Activated naive CD8-positive, alpha-beta T cell (primary cell): ENCODE data around the gene MADD.

ENCODE experiments used
- H3K27ac Mint-ChIP-seq: one replicate; pipeline ENCODE4 v1.8.0; 2021; ENCODE audit warnings: mixed read lengths
- H3K27me3 Mint-ChIP-seq: one replicate; pipeline ENCODE4 v1.8.0; 2021; ENCODE audit warnings: mixed read lengths
- H3K36me3 Mint-ChIP-seq: one replicate; pipeline ENCODE4 v1.8.0; 2021; ENCODE audit warnings: mixed read lengths
- H3K4me1 Mint-ChIP-seq: one replicate; pipeline ENCODE4 v1.8.0; 2021; ENCODE audit warnings: low read depth, mixed read lengths
- H3K4me3 Mint-ChIP-seq: one replicate; pipeline ENCODE4 v1.8.0; 2021; ENCODE audit warnings: mild to moderate bottlenecking, mixed read lengths
- H3K9me3 Mint-ChIP-seq: one replicate; pipeline ENCODE4 v1.8.0; 2021; ENCODE audit warnings: low read depth, mixed read lengths

Gene MADD

DNA sequence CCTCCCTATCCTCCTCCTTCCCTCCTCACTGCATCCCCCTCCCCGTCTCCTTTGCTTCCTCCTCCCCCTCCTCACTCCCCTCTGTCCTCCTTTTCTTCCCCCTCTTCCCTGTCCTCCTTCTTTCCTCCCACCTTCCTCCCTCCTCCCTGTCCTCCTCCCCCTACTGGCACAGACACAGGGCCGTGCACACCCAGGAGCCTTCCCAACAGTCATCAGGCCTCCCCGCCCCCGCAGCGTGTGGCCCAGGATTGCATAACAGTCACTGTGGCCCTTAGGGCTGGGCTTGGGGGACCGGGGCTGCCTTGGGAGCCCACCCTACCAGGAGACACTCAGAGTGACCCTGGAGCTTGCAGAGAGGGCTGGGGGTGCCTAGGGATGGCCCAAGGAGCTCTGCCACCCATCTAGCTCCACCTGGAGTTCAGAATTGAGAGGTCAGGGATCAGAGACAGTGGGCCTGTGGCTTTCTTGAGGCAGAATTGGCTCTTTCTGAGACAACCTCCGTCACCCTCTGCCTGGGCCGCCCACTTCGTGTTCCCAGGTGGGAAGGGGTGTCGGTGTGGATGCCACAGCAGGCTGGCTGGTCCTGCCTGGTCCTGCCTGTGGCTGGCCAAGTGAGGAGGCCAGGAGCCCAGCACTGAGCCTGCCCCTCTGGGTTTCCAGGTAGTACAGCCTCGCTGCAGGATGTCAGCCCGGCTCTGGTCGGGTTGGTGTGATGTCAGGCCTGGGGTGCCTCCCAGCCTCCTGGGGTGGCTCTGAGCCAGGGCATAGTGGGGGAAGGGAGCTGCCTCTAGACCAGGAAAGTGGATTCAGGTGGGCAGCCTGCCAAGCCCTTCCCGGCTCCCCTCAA is 106.8 kb downstream of the MADD start:
- Mint-ChIP-seq H3K4me3 (no peak overlapping the region), H3K27me3 (no peaks in the 10 kb centered on the region), H3K36me3 (no peaks in the 10 kb centered on the region), H3K9me3 (no peaks in the 10 kb centered on the region), H3K27ac (no peak overlapping the region), H3K4me1 (peaks cover 5% of the 10 kb centered on the region)

DNA sequence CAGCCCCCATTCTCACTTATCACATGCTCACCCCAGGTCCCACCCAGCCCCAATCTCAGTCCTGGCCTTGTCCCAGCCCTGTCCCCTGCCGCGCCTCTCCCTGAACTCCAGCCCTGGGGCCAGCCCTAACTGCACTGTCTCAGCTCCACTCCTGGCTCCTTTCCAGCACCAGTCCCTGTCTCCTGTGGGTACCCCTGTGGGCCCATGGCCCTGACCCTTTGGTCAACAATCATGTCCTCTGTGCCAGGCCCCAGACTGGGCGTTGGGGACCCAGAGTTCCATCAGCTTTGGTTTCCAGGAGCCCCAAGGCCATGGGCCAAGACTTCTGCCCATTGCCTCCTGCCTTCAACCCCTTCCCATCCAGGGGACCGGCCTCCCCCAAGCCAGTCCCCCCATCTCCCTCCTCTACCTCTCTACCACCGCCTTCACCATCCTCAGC is 107.7 kb downstream of the MADD start:
- no peaks in the 10 kb centered on the region for H3K36me3 Mint-ChIP-seq
- H3K4me1 Mint-ChIP-seq = peaks cover 6% of the 10 kb centered on the region
- H3K9me3 Mint-ChIP-seq = no peaks in the 10 kb centered on the region
- H3K4me3 Mint-ChIP-seq = no peak overlapping the region
- no peak overlapping the region for H3K27ac Mint-ChIP-seq
- no peaks in the 10 kb centered on the region for H3K27me3 Mint-ChIP-seq

- H3K4me3 Mint-ChIP-seq = no peak within 1 kb of the TSS
- no peaks in the 10 kb centered on the region for H3K9me3 Mint-ChIP-seq
- H3K27me3 Mint-ChIP-seq = no peaks in the 10 kb centered on the region
- H3K4me1 Mint-ChIP-seq = peaks cover 6% of the 10 kb centered on the region
- H3K27ac Mint-ChIP-seq = no peak within 1 kb of the TSS
- no peaks in the 10 kb centered on the region for H3K36me3 Mint-ChIP-seq
Observed at GRCh38 chr11:47378010-47378835, 108.3 kb downstream of the MADD start, which contains the start of gene SPI1. TSS of gene SPI1 (minus strand) at chr11:47378547. CDS start at chr11:47378353, 194 bp downstream.

GRCh38 chr11:47378836-47379170 is 108.9 kb downstream of the MADD start:
- Mint-ChIP-seq H3K27ac (no peak overlapping the region), H3K4me3 (no peak overlapping the region), H3K27me3 (no peaks in the 10 kb centered on the region), H3K36me3 (no peaks in the 10 kb centered on the region), H3K9me3 (no peaks in the 10 kb centered on the region), H3K4me1 (peaks cover 6% of the 10 kb centered on the region)

DNA sequence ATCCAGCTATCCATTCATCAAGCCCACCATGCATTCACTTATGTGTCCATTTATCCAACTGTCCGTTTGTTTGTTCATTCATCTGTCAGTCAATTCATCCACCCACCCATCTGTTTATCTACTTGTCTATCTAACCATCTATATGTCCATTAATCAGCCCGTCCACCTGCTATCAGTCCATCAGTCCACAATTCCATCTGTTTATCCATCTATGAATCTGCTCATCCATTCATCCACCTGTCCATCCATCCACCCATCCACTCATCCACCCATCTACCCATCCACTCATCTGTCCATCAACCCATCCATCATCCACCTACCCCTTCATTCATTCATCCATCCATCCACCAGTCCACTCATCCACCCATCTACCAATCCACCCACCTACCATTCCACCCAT is 109.4 kb downstream of the MADD start:
- Mint-ChIP-seq H3K9me3 (no peaks in the 10 kb centered on the region), H3K27me3 (no peaks in the 10 kb centered on the region), H3K36me3 (no peaks in the 10 kb centered on the region), H3K4me3 (no peak overlapping the region), H3K27ac (no peak overlapping the region), H3K4me1 (peaks cover 6% of the 10 kb centered on the region)
